Adipocyte (in vitro differentiated cells): ENCODE data around the gene KMT2D.

ENCODE experiments used
- DNase-seq: peaks from one replicate; pipeline ENCODE4 v3.0.0-alpha.2; 2015; ENCODE audit warnings: low read depth
- H3K27me3 ChIP-seq: replicated peaks from 2 replicates; pipeline ENCODE4 v1.7.0; 2013; ENCODE audit warnings: mild to moderate bottlenecking, low read length, moderate library complexity; ENCODE audit not compliant: control insufficient read depth, insufficient read depth
- H3K36me3 ChIP-seq: 2 replicates; pipeline ENCODE4 v1.7.0; 2013; ENCODE audit warnings: low read length, mild to moderate bottlenecking, moderate library complexity; ENCODE audit not compliant: control insufficient read depth, insufficient read depth, severe bottlenecking
- H3K4me1 ChIP-seq: 2 replicates; pipeline ENCODE4 v1.7.0; 2013; ENCODE audit warnings: mild to moderate bottlenecking, low read length, moderate library complexity; ENCODE audit not compliant: control insufficient read depth, insufficient read depth
- H3K4me3 ChIP-seq: 2 replicates; pipeline ENCODE4 v1.7.0; 2013; ENCODE audit warnings: mild to moderate bottlenecking, low read length, moderate library complexity
- H3K9ac ChIP-seq: 2 replicates; pipeline ENCODE4 v1.7.0; 2013; ENCODE audit warnings: mild to moderate bottlenecking, low read length, moderate library complexity
- H3K9me3 ChIP-seq: 2 replicates; pipeline ENCODE4 v1.7.0; 2013; ENCODE audit warnings: mild to moderate bottlenecking, low read length, moderate library complexity; ENCODE audit not compliant: control insufficient read depth

The KMT2D gene

DNA sequence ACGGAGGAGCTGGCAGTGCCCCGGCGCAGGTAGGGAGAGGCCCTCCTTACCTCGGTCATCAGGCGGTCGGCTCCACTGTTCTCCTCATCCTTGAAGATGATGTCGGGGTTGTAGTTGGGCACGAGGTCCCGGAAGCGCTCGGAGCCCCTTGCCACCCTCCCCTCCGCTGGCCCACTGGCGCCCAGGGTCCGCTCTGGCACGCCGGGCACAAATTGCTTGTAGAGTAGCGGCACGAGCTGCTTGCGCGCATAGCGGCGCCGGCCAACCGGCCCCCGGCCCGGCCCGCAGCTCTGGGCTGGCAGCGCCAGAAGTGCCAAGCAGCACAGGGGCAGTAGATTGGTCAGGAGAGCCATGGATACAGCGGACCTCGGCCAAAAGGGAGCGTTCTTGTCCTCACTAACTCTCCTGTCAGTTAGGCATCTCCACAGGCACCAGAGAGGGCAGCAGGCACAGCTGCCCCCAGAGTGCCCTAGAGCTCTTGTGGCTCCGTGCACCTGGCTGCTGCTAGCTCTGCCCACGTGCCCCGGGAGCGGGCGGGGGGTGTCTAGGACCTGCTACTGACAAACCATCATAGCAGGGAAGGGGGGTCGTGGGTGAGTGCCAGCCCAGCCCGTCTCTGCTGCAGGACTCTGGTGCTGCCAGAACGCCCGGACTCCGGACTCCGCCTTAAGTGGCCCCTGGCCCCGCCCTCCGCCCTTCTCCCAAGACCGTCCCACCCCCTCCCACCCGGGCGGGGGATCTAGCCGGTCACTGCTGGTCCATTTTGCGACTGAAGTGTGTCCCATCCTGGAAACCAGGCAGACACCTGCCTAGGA, 33.8 kb upstream of the KMT2D start, which contains the start of gene DHH:
Gene DHH (minus strand): TSS at position 642 of the 815 bp plus-strand sequence. CDS start 289 bp downstream, at position 353.
- peaks cover 20% of the 10 kb centered on the region for H3K4me1 ChIP-seq
- no peak within 1 kb of the TSS for H3K9ac ChIP-seq
- peak; percentile 34 for DNase-seq
- H3K9me3 ChIP-seq = no peaks in the 10 kb centered on the region
- H3K27me3 ChIP-seq = peaks cover 46% of the 10 kb centered on the region
- H3K36me3 ChIP-seq = peaks cover 19% of the 10 kb centered on the region
- no peak within 1 kb of the TSS for H3K4me3 ChIP-seq

DNA sequence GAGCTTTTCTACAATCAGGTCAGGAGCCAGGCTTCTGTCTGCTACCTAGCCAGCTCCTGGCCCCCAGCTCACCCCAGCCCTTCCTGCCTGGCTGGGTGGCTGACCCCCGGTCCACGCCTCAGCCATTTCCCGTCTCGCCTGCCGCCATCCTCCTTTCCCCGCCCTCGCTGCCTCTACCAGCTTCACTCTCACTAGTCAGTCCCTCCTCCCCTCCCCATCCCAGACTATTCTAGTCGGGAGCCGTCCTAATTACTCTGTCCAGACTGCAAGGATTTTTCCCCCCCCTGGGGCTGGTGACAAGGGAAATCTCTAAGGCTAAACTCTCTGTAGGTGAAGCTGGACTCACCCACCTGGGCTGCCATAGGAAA, 33.2 kb upstream of the KMT2D start:
- Histone ChIP-seq H3K9me3 (no peaks in the 10 kb centered on the region), H3K9ac (no peak overlapping the region), H3K36me3 (peaks cover 15% of the 10 kb centered on the region), H3K4me1 (peaks cover 20% of the 10 kb centered on the region), H3K27me3 (peaks cover 51% of the 10 kb centered on the region), H3K4me3 (no peak overlapping the region)
- DNase-seq = no peak

DNA sequence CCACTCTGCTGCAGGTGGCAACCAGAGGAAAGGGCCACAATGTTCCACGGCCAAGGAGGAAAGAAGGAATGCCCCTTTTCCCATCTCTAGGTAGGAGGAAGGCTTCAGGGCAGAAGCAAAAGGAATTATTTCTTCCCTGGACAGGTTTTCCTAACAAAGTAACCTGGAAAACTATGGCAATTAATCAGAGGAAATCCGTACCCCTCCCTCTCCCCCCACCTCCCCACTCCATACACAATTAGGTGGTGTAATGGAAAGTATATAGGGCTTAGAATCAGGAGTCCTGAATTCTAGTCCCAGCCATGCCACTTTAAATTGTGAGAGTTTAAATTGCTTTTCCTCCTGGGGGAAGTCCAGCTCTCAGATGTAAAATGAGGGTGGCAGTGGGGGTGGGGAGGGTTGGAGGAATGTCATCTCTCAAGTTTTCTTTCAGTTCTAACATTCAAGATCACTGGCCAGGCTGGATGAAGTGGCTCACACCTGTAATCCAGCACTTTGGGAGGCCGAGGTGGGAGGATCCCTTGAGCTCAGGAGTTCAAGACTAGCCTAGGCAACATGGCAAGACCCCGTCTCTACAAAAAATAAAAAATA, 32.3 kb upstream of the KMT2D start:
- Histone ChIP-seq H3K4me1 (peaks cover 20% of the 10 kb centered on the region), H3K27me3 (peaks cover 55% of the 10 kb centered on the region), H3K9me3 (no peaks in the 10 kb centered on the region), H3K4me3 (no peak overlapping the region), H3K36me3 (peaks cover 15% of the 10 kb centered on the region), H3K9ac (no peak overlapping the region)
- no peak for DNase-seq

DNA sequence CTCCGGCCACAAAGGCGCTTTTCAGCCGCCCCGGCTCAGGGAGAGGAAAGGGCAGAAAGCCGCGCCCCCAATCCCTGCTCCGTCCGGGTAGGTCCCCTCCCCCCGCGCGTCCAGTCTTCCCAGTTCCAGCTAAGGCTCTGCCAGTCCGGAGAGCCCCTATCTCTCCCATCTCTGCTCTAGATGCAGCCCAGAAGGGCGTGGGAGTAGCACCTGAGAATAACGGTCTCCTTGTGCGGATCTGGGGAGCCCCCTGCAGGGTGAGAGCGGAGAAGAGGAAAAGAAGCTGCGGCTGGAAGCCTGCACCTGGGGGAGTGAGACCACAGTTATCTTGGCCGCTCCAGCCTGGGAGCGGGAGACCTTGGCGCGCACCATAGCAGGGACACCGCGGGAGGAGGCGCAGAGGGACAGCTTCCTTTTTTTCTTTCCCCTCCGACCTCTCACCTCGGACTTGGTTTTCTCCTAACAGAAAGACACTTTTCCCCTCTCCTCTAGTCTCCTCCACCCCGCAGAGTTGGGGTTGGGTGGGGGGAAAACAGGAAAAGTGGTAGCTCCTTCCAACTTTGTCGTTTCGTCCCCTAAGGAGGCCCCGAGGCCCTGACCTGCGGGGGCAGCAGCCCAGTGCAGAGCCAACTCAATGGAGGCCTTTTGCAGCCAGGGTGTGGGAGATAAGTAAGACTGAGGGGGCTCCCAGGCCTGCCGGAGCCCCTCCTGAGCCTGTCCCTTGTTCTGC, 31.7 kb upstream of the KMT2D start:
- peaks cover 55% of the 10 kb centered on the region for H3K27me3 ChIP-seq
- H3K9me3 ChIP-seq = no peaks in the 10 kb centered on the region
- peaks cover 9% of the 10 kb centered on the region for H3K36me3 ChIP-seq
- no peak overlapping the region for H3K9ac ChIP-seq
- peaks cover 20% of the 10 kb centered on the region for H3K4me1 ChIP-seq
- H3K4me3 ChIP-seq = peak overlapping the region; percentile 49
- DNase-seq = peak; percentile 49

DNA sequence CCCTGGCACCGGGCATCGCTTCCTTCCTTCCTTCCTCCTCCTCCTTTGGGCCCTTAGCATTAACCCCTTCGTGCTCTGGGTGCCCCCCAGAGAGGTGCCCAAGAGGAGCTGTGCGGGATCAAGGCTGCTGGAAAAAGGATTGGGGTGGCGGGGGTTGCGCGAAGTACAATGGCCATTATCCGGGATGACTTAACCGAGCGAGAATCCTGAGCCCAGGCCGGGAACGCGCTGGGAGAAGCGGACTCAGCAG, 31.2 kb upstream of the KMT2D start:
- Histone ChIP-seq H3K27me3 (peaks cover 55% of the 10 kb centered on the region), H3K4me3 (peak overlapping the region; percentile 49), H3K4me1 (peaks cover 20% of the 10 kb centered on the region), H3K36me3 (peaks cover 4% of the 10 kb centered on the region), H3K9ac (no peak overlapping the region), H3K9me3 (no peaks in the 10 kb centered on the region)
- DNase-seq = no peak

DNA sequence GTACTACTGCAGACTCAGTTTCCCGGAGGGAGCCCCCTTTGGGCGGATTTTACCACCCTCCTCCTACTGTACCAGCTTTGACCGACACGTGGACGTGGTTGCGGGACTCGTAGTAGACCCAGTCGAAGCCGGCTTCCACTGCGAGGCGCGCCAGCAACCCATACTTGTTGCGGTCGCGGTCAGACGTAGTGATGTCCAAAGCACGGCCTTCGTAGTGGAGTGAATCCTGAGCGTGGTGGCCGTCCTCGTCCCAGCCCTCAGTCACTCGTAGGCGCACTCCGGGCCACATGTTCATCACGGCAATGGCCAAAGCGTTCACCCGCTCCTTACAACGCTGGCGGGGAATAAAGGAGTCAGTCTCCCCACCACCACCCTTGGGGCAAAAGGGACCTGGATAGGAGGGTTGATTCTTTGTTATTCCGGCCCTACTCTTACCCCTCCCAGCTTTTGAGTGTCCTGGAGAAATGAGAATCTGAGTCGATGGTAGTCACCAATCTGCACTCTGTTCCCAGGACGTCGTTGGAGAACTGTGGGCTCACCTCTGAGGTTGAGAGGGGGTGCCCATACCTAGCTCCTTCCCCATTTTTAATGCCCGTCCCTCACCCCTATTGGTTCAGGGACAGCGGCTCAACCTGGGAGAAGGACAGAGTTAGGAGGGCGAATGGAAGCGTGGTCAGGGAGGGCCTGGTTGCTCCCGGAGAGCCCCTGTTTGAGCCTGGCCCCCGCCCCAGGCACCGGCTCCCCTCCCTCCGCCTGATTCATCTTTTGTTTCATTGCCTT, 30.7 kb upstream of the KMT2D start:
- H3K9ac ChIP-seq = no peak overlapping the region
- no peaks in the 10 kb centered on the region for H3K36me3 ChIP-seq
- peaks cover 20% of the 10 kb centered on the region for H3K4me1 ChIP-seq
- peaks cover 55% of the 10 kb centered on the region for H3K27me3 ChIP-seq
- no peak overlapping the region for H3K4me3 ChIP-seq
- DNase-seq = no peak
- H3K9me3 ChIP-seq = no peaks in the 10 kb centered on the region

DNA sequence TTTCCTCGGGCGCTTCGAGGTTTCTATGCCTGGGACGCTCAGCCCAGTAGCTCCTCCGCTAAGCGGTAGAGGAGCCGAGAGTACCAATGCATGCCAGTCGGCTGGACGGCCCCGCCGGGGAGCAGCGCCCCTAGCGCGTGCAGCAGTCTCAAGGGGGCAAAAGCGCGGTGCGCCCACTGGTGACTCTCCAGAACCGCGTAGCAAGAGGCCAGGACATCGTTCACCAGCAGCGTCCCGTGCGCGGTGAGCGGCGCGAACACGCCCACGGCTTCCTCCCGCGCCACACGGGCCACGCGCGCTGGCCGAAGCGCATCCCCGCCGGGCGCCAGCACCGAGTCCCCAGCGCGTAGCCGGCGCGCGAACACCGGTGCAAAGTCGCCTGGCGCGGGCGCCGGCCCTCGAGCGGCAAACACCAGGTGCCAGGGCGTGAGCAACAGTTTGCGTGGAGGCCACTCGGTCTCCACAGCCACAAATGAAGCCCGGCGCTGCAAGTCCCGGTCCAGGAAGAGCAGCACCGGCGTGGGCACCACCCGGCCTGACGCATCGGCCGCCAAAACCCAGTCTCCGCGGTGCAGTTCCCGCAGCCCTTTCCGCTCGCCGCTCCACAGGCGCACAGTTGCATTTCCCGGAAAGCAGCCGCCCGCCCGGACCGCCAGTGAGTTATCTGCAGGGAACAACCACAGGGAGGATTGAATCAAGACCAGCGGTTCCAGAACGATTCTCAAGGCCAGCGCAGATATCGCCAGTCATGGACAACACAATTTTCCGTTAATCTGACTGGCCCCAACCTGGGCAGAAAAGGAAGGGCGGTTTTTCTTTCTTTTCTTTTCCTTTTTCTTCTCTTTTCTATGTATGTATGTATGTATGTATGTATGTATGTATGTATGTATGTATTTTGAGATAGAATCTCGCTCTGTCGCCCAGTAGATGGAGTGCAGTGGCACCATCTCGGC, 29.5 kb upstream of the KMT2D start:
- Histone ChIP-seq H3K9ac (no peak overlapping the region), H3K9me3 (no peaks in the 10 kb centered on the region), H3K27me3 (peaks cover 52% of the 10 kb centered on the region), H3K36me3 (no peaks in the 10 kb centered on the region), H3K4me3 (peak overlapping the region; percentile 58), H3K4me1 (peaks cover 20% of the 10 kb centered on the region)
- DNase-seq = peak; percentile 65

DNA sequence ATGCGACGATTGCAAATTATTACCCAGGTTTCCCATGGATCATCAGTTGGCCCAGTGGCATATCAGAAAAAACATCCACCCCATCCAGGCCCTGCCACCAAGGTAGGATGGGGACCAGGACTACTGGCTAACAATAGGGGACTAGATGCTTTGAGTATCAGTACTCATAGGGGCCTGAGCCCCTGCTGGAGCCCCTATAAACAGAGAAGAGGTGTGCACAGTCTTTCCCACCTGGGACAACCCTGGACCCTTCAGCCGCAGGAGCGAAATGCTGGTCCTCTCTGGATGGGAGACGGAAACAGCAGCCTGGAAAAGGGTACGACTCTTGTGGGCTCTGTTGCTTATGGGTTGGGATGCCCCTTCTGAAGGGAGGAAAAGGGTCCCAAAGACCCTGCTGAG, 28.3 kb upstream of the KMT2D start:
- H3K9ac ChIP-seq = no peak overlapping the region
- no peak for DNase-seq
- peaks cover 14% of the 10 kb centered on the region for H3K4me1 ChIP-seq
- peaks cover 43% of the 10 kb centered on the region for H3K27me3 ChIP-seq
- H3K36me3 ChIP-seq = no peaks in the 10 kb centered on the region
- H3K9me3 ChIP-seq = no peaks in the 10 kb centered on the region
- H3K4me3 ChIP-seq = no peak overlapping the region

DNA sequence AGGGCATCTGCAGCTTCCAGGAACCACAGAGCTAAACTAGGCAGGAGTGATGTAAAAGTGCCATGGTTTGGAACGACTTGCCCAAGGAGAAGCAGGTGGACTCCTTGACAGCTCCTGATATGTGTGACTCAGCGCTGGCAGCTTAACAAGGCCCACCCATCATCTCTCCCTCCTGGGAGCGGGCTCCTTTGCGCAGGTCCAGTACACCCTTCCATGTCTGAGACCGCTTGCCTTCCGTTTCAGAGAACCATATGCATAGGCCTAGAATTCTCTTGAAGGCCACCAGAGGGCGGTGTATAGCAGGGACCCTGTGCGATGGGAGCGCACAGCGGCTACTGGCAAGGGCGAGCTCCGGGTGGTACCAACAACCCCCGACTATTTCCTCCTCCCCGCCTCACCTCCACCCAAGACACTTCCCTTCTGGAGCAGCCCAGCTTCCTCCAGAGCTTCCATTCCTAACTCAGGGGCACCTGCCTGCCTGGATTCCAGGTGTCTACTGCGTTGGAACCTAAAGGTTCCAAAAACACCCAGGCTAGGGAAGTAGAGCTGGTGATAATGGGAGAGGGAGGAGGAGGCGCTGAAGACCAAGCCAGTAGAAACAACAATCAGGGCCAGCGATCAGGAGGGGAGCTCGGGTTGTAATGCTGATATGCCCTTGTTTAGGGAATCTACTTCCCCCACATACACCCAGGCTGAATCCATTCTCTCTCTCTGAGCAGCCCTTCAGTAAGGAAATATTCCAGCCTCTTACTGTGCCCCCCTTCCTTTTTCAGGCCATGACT, 27.7 kb upstream of the KMT2D start:
- Histone ChIP-seq H3K9me3 (no peaks in the 10 kb centered on the region), H3K9ac (no peak overlapping the region), H3K4me3 (no peak overlapping the region), H3K36me3 (no peaks in the 10 kb centered on the region), H3K4me1 (peaks cover 12% of the 10 kb centered on the region), H3K27me3 (peaks cover 38% of the 10 kb centered on the region)
- DNase-seq = peak; percentile 95

DNA sequence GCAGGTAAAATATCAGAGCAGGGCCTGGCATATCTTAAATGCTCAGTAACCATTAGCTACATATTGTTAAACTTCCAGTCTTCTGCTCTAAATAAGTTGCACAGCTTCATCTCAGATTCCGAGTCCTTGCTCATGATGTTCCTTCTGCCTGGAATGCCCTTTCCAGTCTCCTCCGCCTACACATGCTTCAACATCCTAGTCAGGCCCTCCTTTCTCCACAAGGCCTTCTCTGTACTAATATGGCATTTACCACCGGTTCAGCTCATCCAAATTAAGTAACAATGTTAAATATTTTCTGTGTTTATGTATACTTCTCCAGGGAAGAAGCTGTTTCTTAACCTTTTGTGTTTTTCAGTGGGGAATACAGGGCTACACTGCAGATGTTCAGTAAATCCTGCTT, 25.5 kb upstream of the KMT2D start:
- H3K36me3 ChIP-seq = no peaks in the 10 kb centered on the region
- no peak overlapping the region for H3K9ac ChIP-seq
- DNase-seq = peak; percentile 61
- peaks cover 15% of the 10 kb centered on the region for H3K27me3 ChIP-seq
- H3K4me1 ChIP-seq = peaks cover 4% of the 10 kb centered on the region
- no peaks in the 10 kb centered on the region for H3K9me3 ChIP-seq
- H3K4me3 ChIP-seq = no peak overlapping the region
